Lower leg skin (tissue), 3 donors: ENCODE results near the gene IRF2BPL.

Experiments
- CTCF ChIP-seq, 3 donors: fragments of 450-650 bp; IDR thresholded peaks; one replicate each; pipeline ENCODE4 v1.5.1; 2016; ENCODE audit warnings: antibody characterized with exemption in 3 of 3, mild to moderate bottlenecking in 3 of 3, moderate library complexity in 2 of 3
- POLR2A ChIP-seq, 2 donors: fragments of 450-650 bp; IDR thresholded peaks; one replicate each; pipeline ENCODE4 v1.6.1; 2016 to 2017; ENCODE audit warnings: antibody characterized with exemption in 2 of 2, mild to moderate bottlenecking in 1 of 2, moderate library complexity in 1 of 2

GRCh38 chr14:77006132-77006531 is 22.4 kb downstream of the IRF2BPL start:
- no peak for TF ChIP-seq CTCF (IDR thresholded peaks at IDR 0.05)
- no peak for TF ChIP-seq POLR2A (IDR thresholded peaks at IDR 0.05)
